CD4-positive, alpha-beta T cell (primary cell): ENCODE results near the gene KRTAP11-1. TPM values are rescaled to one million over a fixed set of nuclear protein-coding genes. Genes with fewer than 3 reads are reported as not detected.
A peak's percentile ranks its signal among the peaks of the same experiment; 100 is the strongest.

Experiments used
- ATAC-seq: fragments of 200-7000 bp; cut with Tn5 transposase; one replicate; pipeline ENCODE4 v1.10.0; 2022; ENCODE audit warnings: mild to moderate bottlenecking; ENCODE audit not compliant: poor library complexity
- CTCF ChIA-PET: fragments of 350-600 bp; sonication (Branson Sonifier 250); formaldehyde crosslinking; loops from one replicate; lab custom pipeline; 2021; ENCODE audit warnings: antibody characterized with exemption, inconsistent platforms; lab: Charles Lee
- POLR2A ChIA-PET: fragments of 350-600 bp; sonication (Branson Sonifier 250); formaldehyde crosslinking; loops from one replicate; lab custom pipeline; 2021; ENCODE audit warnings: antibody characterized with exemption, inconsistent platforms; lab: Charles Lee
- DNase-seq, 14 experiments: peaks; one replicate each; pipeline ENCODE4 v3.0.0-alpha.2; 2013 to 2020; ENCODE audit warnings: mixed read lengths in 2 of 14
- H3K27ac ChIP-seq, 2 donors: one replicate each; pipeline versions ENCODE4 v1.5.1 to v1.7.0; 2013; ENCODE audit warnings: low read length in 2 of 2, low read depth in 1 of 2, mild to moderate bottlenecking in 1 of 2
- H3K27me3 ChIP-seq, 2 experiments: 1 replicate in 1 of 2; 2 replicates in 1 of 2; pipeline versions ENCODE4 v1.6.1 to v1.7.0; 2013; ENCODE audit warnings: low read length in 2 of 2, control low read depth in 1 of 2, mild to moderate bottlenecking in 1 of 2, moderate library complexity in 1 of 2; ENCODE audit not compliant: insufficient read depth in 2 of 2, control insufficient read depth in 1 of 2
- H3K36me3 ChIP-seq: one replicate; pipeline ENCODE4 v1.6.1; 2013; ENCODE audit warnings: low read length, control low read depth; ENCODE audit not compliant: insufficient read depth
- H3K4me1 ChIP-seq: one replicate; pipeline ENCODE4 v1.6.1; 2013; ENCODE audit warnings: low read length, control low read depth; ENCODE audit not compliant: insufficient read depth
- H3K4me3 ChIP-seq: one replicate; pipeline ENCODE4 v1.5.1; 2013; ENCODE audit warnings: mild to moderate bottlenecking, low read length, moderate library complexity
- H3K9me3 ChIP-seq, 2 experiments: 1 replicate in 1 of 2; 2 replicates in 1 of 2; pipeline versions ENCODE4 v1.6.1 to v1.7.0; 2013; ENCODE audit warnings: low read length in 2 of 2, mild to moderate bottlenecking in 2 of 2, control low read depth in 1 of 2, moderate library complexity in 1 of 2; ENCODE audit not compliant: control insufficient read depth in 1 of 2, insufficient read depth in 1 of 2
- H3K27ac Mint-ChIP-seq: one replicate; pipeline ENCODE4 v1.8.0; 2020; ENCODE audit warnings: mixed read lengths
- H3K27me3 Mint-ChIP-seq: one replicate; pipeline ENCODE4 v1.8.0; 2021; ENCODE audit warnings: mixed read lengths
- H3K36me3 Mint-ChIP-seq: one replicate; pipeline ENCODE4 v1.8.0; 2021; ENCODE audit warnings: low read depth, mixed read lengths
- H3K4me1 Mint-ChIP-seq: one replicate; pipeline ENCODE4 v1.8.0; 2021; ENCODE audit warnings: low read depth, mixed read lengths
- H3K4me3 Mint-ChIP-seq: one replicate; pipeline ENCODE4 v1.8.0; 2020; ENCODE audit warnings: mild to moderate bottlenecking, mixed read lengths
- H3K9me3 Mint-ChIP-seq: one replicate; pipeline ENCODE4 v1.8.0; 2020; ENCODE audit warnings: mixed read lengths
- CTCF ChIP-seq: fragments of 200-600 bp; IDR thresholded peaks from one replicate; pipeline ENCODE4 v1.8.0; 2022; ENCODE audit warnings: antibody characterized with exemption, mild to moderate bottlenecking
- intact Hi-C, 2 experiments: fragments of 100-400 bp; cut with DNase I in 1 of 2; cut with micrococcal nuclease in 1 of 2; formaldehyde crosslinking; loops; one replicate each; pipeline versions ENCODE4 v1.15.1 to v1.9.0; 2023 to 2025; cut with DNase I, micrococcal nuclease
- total RNA-seq, 174 experiments: library from RNA in 2 of 174; stranded (reverse) in 2 of 174; gene quantifications; one replicate each; pipeline ENCODE4 v1.2.3 and lab custom pipeline; 2021 to 2026

Gene KRTAP11-1
- total RNA-seq, 2 experiments from 2014 or later, result not detected

GRCh38 chr21:30831194-30831765 lies 50.1 kb downstream of the KRTAP11-1 start:
- DNase-seq, result peak in 8 of 14 experiments; percentile 2 to 61 (median 24)
- CTCF ChIA-PET, result no interaction called here
- Mint-ChIP-seq H3K27me3 (peaks cover 18% of the 10 kb centered on the region), H3K4me1 (no peaks in the 10 kb centered on the region), H3K27ac (no peak overlapping the region), H3K9me3 (no peaks in the 10 kb centered on the region), H3K4me3 (no peak overlapping the region), H3K36me3 (no peaks in the 10 kb centered on the region)
- TF ChIP-seq CTCF, result peak; percentile 36
- Histone ChIP-seq H3K9me3 (peaks cover 0 to 4% of the 10 kb centered on the region in 2 experiments), H3K4me1 (no peaks in the 10 kb centered on the region), H3K4me3 (no peak overlapping the region), H3K36me3 (no peaks in the 10 kb centered on the region), H3K27ac (no peak overlapping the region), H3K27me3 (peaks cover 3 to 6% of the 10 kb centered on the region in 2 experiments)
- POLR2A ChIA-PET, result no interaction called here
- intact Hi-C loops, result loop anchor here (1.0 to 5.0 kb wide), 4 partner anchors 255 to 774 kb away; no protein-coding TSS in a partner anchor
- ATAC-seq, result no peak

Other genes starting within 250 kb of the KRTAP11-1 start
- not detected for gene KRTAP20-2, start 246.4 kb downstream of the KRTAP11-1 start, total RNA-seq
- not detected for gene KRTAP20-3, start 238.7 kb downstream of the KRTAP11-1 start, total RNA-seq
- not detected for gene KRTAP21-3, start 162.8 kb downstream of the KRTAP11-1 start, total RNA-seq
- not detected for gene KRTAP21-2, start 134.3 kb downstream of the KRTAP11-1 start, total RNA-seq
- gene KRTAP21-1, start 126.2 kb downstream of the KRTAP11-1 start, total RNA-seq, result not detected
- not detected for gene KRTAP8-1, start 68.3 kb downstream of the KRTAP11-1 start, total RNA-seq
- not detected for gene KRTAP7-1, start 51.8 kb downstream of the KRTAP11-1 start, total RNA-seq
- not detected for gene KRTAP19-8, start 156.9 kb upstream of the KRTAP11-1 start, total RNA-seq